ENCODE data around the gene ACSBG1. TPM values are rescaled to one million over a fixed set of nuclear protein-coding genes. Genes with fewer than 3 reads are reported as not detected.

Gene ACSBG1
- polyA plus RNA-seq, 1 donor (not counting 4 experiments of a cell fraction or from before 2014, with no cell fraction given) = 0.01 TPM

DNA sequence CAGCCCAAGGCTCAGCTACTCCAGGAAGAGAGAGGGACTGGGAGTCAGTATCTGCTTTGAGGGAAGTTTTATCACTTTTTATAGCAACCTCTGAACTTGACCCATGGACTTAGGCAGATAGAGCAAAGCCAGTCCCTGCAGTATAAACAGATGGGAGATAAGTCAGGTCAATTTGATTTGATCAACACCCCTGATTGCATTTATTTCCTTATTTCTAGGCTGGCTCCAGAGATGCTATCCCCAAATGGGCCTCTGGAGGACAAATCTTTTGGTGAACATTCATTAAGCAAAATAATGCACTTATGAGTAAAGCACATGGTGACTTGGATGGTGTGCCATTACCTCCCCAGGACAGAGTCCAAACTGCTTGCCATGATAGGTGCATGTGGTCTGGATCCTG, 94.1 kb downstream of the ACSBG1 start:
- Histone ChIP-seq H2AFZ (ENCODE audit: control insufficient read depth, low read length) (no peak overlapping the region), H3K4me3 (ENCODE audit: control insufficient read depth in 2 of 3, extremely low read depth in 1 of 3, insufficient read depth in 2 of 3, low read depth in 1 of 3, low read length in 3 of 3) (no peak overlapping the region), H3K27ac (ENCODE audit: control insufficient read depth, insufficient read depth, low read length) (no peak overlapping the region), H3K4me1 (ENCODE audit: control insufficient read depth, extremely low read depth, insufficient read depth, low read length) (no peaks in the 10 kb centered on the region), H3K4me2 (ENCODE audit: control insufficient read depth, extremely low read depth, insufficient read depth, low read depth, low read length) (no peak overlapping the region), H3K9ac (ENCODE audit: control insufficient read depth, extremely low read depth, insufficient read depth, low read length) (no peak overlapping the region), H3K9me3 (ENCODE audit: control insufficient read depth, low read depth, low read length) (no peaks in the 10 kb centered on the region), H3K9me1 (ENCODE audit: control insufficient read depth, extremely low read depth, insufficient read depth, low read length) (no peaks in the 10 kb centered on the region), H4K20me1 (ENCODE audit: control insufficient read depth, extremely low read depth, insufficient read depth, low read length) (no peaks in the 10 kb centered on the region), H3K36me3 (ENCODE audit: control insufficient read depth in 2 of 2, extremely low read depth in 1 of 2, insufficient read depth in 2 of 2, low read length in 2 of 2) (no peaks in the 10 kb centered on the region), H3K79me2 (ENCODE audit: control insufficient read depth, insufficient read depth, low read length) (no peaks in the 10 kb centered on the region), H3K27me3 (ENCODE audit: control insufficient read depth, extremely low read depth, insufficient read depth, low read length) (no peaks in the 10 kb centered on the region)
- FAIRE-seq (no peak), DNase-seq (ENCODE audit: low read depth, low spot score) (no peak)
- dilution Hi-C loops (cut with MboI; ENCODE audit: extremely low pct_ligation_motif_present, low sequenced_read_pairs) = no loop called here
- no peak for TF ChIP-seq EZH2 (IDR thresholded peaks at IDR 0.05; ENCODE audit: low read length)
- TF ChIP-seq, protein P1, sequence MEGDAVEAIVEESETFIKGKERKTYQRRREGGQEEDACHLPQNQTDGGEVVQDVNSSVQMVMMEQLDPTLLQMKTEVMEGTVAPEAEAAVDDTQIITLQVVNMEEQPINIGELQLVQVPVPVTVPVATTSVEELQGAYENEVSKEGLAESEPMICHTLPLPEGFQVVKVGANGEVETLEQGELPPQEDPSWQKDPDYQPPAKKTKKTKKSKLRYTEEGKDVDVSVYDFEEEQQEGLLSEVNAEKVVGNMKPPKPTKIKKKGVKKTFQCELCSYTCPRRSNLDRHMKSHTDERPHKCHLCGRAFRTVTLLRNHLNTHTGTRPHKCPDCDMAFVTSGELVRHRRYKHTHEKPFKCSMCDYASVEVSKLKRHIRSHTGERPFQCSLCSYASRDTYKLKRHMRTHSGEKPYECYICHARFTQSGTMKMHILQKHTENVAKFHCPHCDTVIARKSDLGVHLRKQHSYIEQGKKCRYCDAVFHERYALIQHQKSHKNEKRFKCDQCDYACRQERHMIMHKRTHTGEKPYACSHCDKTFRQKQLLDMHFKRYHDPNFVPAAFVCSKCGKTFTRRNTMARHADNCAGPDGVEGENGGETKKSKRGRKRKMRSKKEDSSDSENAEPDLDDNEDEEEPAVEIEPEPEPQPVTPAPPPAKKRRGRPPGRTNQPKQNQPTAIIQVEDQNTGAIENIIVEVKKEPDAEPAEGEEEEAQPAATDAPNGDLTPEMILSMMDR (optimal IDR thresholded peaks at IDR 0.05 in 1 of 3, IDR thresholded peaks at IDR 0.05 in 1 of 3, conservative IDR thresholded peaks at IDR 0.05 in 1 of 3; ENCODE audit: extremely low read depth in 1 of 3, insufficient read depth in 2 of 3, low read length in 3 of 3) = no peak

DNA sequence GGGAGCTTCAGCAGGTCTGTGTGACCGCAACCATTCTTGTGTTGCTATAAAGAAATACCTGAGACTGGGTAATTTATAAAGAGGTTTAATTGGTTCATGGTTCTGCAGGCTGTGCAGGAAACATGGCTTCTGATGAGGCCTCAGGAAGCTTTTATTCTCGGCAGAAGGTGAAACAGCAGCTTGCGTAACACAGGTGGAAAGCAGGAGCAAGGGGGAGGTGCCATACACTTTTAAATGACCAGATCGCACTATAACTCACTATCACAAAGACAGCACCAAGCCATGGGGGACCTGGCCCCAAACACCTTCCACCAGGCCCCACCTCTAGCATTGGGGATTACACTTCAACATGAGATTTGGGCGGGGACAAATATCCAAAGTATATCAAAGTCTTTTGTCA, 94.8 kb downstream of the ACSBG1 start:
- no peak for DNase-seq (ENCODE audit: low read depth, low spot score)
- Histone ChIP-seq H4K20me1 (ENCODE audit: control insufficient read depth, extremely low read depth, insufficient read depth, low read length) (no peaks in the 10 kb centered on the region), H3K9me3 (ENCODE audit: control insufficient read depth, low read depth, low read length) (no peaks in the 10 kb centered on the region), H3K9me1 (ENCODE audit: control insufficient read depth, extremely low read depth, insufficient read depth, low read length) (no peaks in the 10 kb centered on the region), H3K36me3 (ENCODE audit: control insufficient read depth in 2 of 2, extremely low read depth in 1 of 2, insufficient read depth in 2 of 2, low read length in 2 of 2) (no peaks in the 10 kb centered on the region), H3K27ac (ENCODE audit: control insufficient read depth, insufficient read depth, low read length) (no peak overlapping the region), H3K4me3 (ENCODE audit: control insufficient read depth in 2 of 3, extremely low read depth in 1 of 3, insufficient read depth in 2 of 3, low read depth in 1 of 3, low read length in 3 of 3) (no peak overlapping the region), H3K4me1 (ENCODE audit: control insufficient read depth, extremely low read depth, insufficient read depth, low read length) (peaks cover 3% of the 10 kb centered on the region), H3K79me2 (ENCODE audit: control insufficient read depth, insufficient read depth, low read length) (no peaks in the 10 kb centered on the region), H3K27me3 (ENCODE audit: control insufficient read depth, extremely low read depth, insufficient read depth, low read length) (no peaks in the 10 kb centered on the region), H3K4me2 (ENCODE audit: control insufficient read depth, extremely low read depth, insufficient read depth, low read depth, low read length) (no peak overlapping the region), H2AFZ (ENCODE audit: control insufficient read depth, low read length) (no peak overlapping the region), H3K9ac (ENCODE audit: control insufficient read depth, extremely low read depth, insufficient read depth, low read length) (no peak overlapping the region)
- dilution Hi-C loops (cut with MboI; ENCODE audit: extremely low pct_ligation_motif_present, low sequenced_read_pairs) = no loop called here
- no peak for FAIRE-seq
- TF ChIP-seq EZH2 (IDR thresholded peaks at IDR 0.05; ENCODE audit: low read length) = no peak
- TF ChIP-seq, protein P1 (optimal IDR thresholded peaks at IDR 0.05 in 1 of 3, IDR thresholded peaks at IDR 0.05 in 1 of 3, conservative IDR thresholded peaks at IDR 0.05 in 1 of 3; ENCODE audit: extremely low read depth in 1 of 3, insufficient read depth in 2 of 3, low read length in 3 of 3) = no peak

All from keratinocyte (primary cell).